Heart left ventricle (tissue), 16 donors: Measurements from ENCODE around the gene CTSH. TPM values are rescaled to one million over a fixed set of nuclear protein-coding genes. Genes with fewer than 3 reads are reported as not detected.

Experiments used
- ATAC-seq, 4 donors: fragments of 200-7000 bp; cut with Tn5 transposase; one replicate each; pipeline ENCODE4 v1.9.1; 2020 to 2022; ENCODE audit warnings: moderate library complexity in 4 of 4, mild to moderate bottlenecking in 3 of 4, moderate number of reproducible peaks in 1 of 4
- DNase-seq, 5 donors: peaks; one replicate each; pipeline ENCODE4 v3.0.0-alpha.2; 2020
- H3K27ac ChIP-seq, 12 donors: fragments of 200-600 bp; sonication (generic) in 4 of 12; one replicate each; pipeline versions ENCODE4 v1.5.0 to v1.8.0; 2016 to 2022; ENCODE audit warnings: mild to moderate bottlenecking in 2 of 12
- H3K27me3 ChIP-seq, 9 donors: fragments of 200-600 bp; sonication (generic) in 2 of 9; one replicate each; pipeline versions ENCODE4 v1.5.1 to v1.8.0; 2016 to 2022; ENCODE audit warnings: mild to moderate bottlenecking in 3 of 9
- H3K36me3 ChIP-seq, 9 donors: fragments of 200-600 bp; sonication (generic) in 2 of 9; one replicate each; pipeline versions ENCODE4 v1.5.0 to v1.8.0; 2018 to 2022; ENCODE audit warnings: mild to moderate bottlenecking in 2 of 9
- H3K4me1 ChIP-seq, 12 donors: fragments of 200-600 bp; sonication (generic) in 4 of 12; one replicate each; pipeline versions ENCODE4 v1.5.0 to v1.8.0; 2016 to 2022; ENCODE audit warnings: mild to moderate bottlenecking in 3 of 12
- H3K4me3 ChIP-seq, 12 donors: fragments of 200-600 bp; sonication (generic) in 4 of 12; one replicate each; pipeline versions ENCODE4 v1.5.0 to v1.8.0; 2017 to 2022; ENCODE audit warnings: mild to moderate bottlenecking in 9 of 12, moderate library complexity in 4 of 12
- H3K9me3 ChIP-seq, 12 donors: fragments of 200-600 bp; sonication (generic) in 4 of 12; one replicate each; pipeline versions ENCODE4 v1.5.0 to v1.8.0; 2016 to 2022; ENCODE audit warnings: mild to moderate bottlenecking in 1 of 12
- POLR2A ChIP-seq, 2 donors: fragments of 450-650 bp; IDR thresholded peaks; one replicate each; pipeline ENCODE4 v1.6.1; 2017; ENCODE audit warnings: antibody characterized with exemption in 2 of 2, mild to moderate bottlenecking in 2 of 2, moderate library complexity in 2 of 2
- WGBS, 4 donors: extraction: QIAGEN DNeasy Blood & Tissue Kit in 2 of 4; methylation state at CpG; one replicate each; pipeline versions ENCODE4 v1.1.5 to v1.1.7; 2013 to 2018; 5-methylcytosine and 5-hydroxymethylcytosine counted together
- intact Hi-C, 10 donors: fragments of 100-400 bp; cut with DNase I; formaldehyde crosslinking; loops; one replicate each; pipeline versions ENCODE4 v1.11.1 to v1.14.2; 2022
- polyA plus RNA-seq, 2 donors: library from polyadenylated mRNA; stranded (reverse); fragments of 200-250 nt; gene quantifications; one replicate each; pipeline ENCODE4 v1.2.3, GENCODE V29; 2013
- total RNA-seq, 9 donors: library from RNA; depleted of rRNA in 2 of 9; stranded (reverse); fragments of >200 nt in 2 of 9; fragmentation: NEBNext Ultra II Directional in 3 of 9; extraction: Animal tissue kit (Norgen Biotek cat#: 25700) in 3 of 9; gene quantifications; one replicate each; pipeline versions ENCODE4 v1.1.0 to v1.2.4, GENCODE V29; 2016 to 2023
- TF ChIP-seq, protein P1 (sequence below), 12 donors: fragments of 200-600 bp; sonication (generic) in 4 of 12; IDR thresholded peaks; one replicate each; pipeline versions ENCODE4 v1.5.0 to v1.8.0; 2018 to 2022; ENCODE audit warnings: antibody characterized with exemption in 12 of 12, mild to moderate bottlenecking in 5 of 12
- donor health status: ischemic (EF 13 %, LVEDD 7.1; RV severe dilation, severe dysfunction).
- donor health status: healthy with polysubstance abuse.
- donor health status: DM: no; HTN: yes; CAD: no.
- donor health status: DM: no; HTN: no; CAD: no.
- donor health status: ischemic (EF 25% LVEDD 6.9; RV normal size, moderate dysfunction).
- donor health status: ischemic (EF 25% LVEDD 5.7; RV mildly dilated, moderate dysfunction).
- donor health status: healthy.
- donor health status: DM: yes; HTN: yes; CAD: no.
- donor health status: ischemic (EF 35%, LVEDD 5.7; RV mildly dilated, moderate dysfunction).
- donor health status: nonischemic (EF 11% LVEDD 7.7; RV severe dilation, severe dysfunction).
- donor health status: DM: yes; HTN: yes; CAD: no.
- donor health status: PGD.
- donor health status: ischemic (EF 29% LVEDD 5.4; RV normal size, mild dysfunction).
- donor health status: nonischemic (EF 23%, LVEDD 6.1; RV moderate dilation, normal function).

The CTSH gene
- total and polyA plus RNA-seq, 11 donors: 27.8 to 165 (median 82.4) TPM

- no peak for ATAC-seq
- Histone ChIP-seq H3K36me3 (peaks cover 0 to 82% (median 62%) of the 10 kb centered on the region in 9 donors), H3K27ac (no peak overlapping the region), H3K4me1 (peaks cover 10 to 83% (median 65%) of the 10 kb centered on the region in 12 donors), H3K4me3 (no peak overlapping the region), H3K27me3 (no peaks in the 10 kb centered on the region), H3K9me3 (no peaks in the 10 kb centered on the region)
- intact Hi-C loops: no loop called here
- DNase-seq: no peak
- WGBS, 4 donors: 65 to 86% (median 74%) methylated on average over 1 of the region's 1 CpG
- no peak for TF ChIP-seq POLR2A (IDR thresholded peaks at IDR 0.05)
- TF ChIP-seq, protein P1, sequence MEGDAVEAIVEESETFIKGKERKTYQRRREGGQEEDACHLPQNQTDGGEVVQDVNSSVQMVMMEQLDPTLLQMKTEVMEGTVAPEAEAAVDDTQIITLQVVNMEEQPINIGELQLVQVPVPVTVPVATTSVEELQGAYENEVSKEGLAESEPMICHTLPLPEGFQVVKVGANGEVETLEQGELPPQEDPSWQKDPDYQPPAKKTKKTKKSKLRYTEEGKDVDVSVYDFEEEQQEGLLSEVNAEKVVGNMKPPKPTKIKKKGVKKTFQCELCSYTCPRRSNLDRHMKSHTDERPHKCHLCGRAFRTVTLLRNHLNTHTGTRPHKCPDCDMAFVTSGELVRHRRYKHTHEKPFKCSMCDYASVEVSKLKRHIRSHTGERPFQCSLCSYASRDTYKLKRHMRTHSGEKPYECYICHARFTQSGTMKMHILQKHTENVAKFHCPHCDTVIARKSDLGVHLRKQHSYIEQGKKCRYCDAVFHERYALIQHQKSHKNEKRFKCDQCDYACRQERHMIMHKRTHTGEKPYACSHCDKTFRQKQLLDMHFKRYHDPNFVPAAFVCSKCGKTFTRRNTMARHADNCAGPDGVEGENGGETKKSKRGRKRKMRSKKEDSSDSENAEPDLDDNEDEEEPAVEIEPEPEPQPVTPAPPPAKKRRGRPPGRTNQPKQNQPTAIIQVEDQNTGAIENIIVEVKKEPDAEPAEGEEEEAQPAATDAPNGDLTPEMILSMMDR (IDR thresholded peaks at IDR 0.05): no peak
Measured at GRCh38 chr15:78881681-78882080, 63.2 kb downstream of the CTSH start.

- intact Hi-C loops: no loop called here
- Histone ChIP-seq H3K4me1 (peaks cover 10 to 85% (median 71%) of the 10 kb centered on the region in 12 donors), H3K27ac (peak overlapping the region in 1 of 12 donors; percentile 13), H3K4me3 (no peak overlapping the region), H3K27me3 (no peaks in the 10 kb centered on the region), H3K36me3 (peaks cover 0 to 73% (median 53%) of the 10 kb centered on the region in 9 donors), H3K9me3 (no peaks in the 10 kb centered on the region)
- DNase-seq (no peak), ATAC-seq (no peak)
- 89 to 96% (median 91%) methylated on average over 1 of the region's 1 CpG for WGBS, 4 donors
- TF ChIP-seq, protein P1 (IDR thresholded peaks at IDR 0.05): no peak
- no peak for TF ChIP-seq POLR2A (IDR thresholded peaks at IDR 0.05)
Measured at GRCh38 chr15:78880813-78881212, 64.0 kb downstream of the CTSH start.

- H3K4me1 ChIP-seq: peaks cover 10 to 85% (median 75%) of the 10 kb centered on the region in 12 donors
- H3K36me3 ChIP-seq: peaks cover 0 to 67% (median 47%) of the 10 kb centered on the region in 9 donors
- H3K9me3 ChIP-seq: no peaks in the 10 kb centered on the region
- H3K4me3 ChIP-seq: no peak overlapping the region
- intact Hi-C loops: no loop called here
- DNase-seq (no peak), ATAC-seq (no peak)
- TF ChIP-seq POLR2A (IDR thresholded peaks at IDR 0.05): no peak
- TF ChIP-seq, protein P1 (IDR thresholded peaks at IDR 0.05): no peak
- H3K27me3 ChIP-seq: no peaks in the 10 kb centered on the region
- H3K27ac ChIP-seq: peak overlapping the region in 3 of 12 donors; percentile 7 to 23 (median 13)
Measured at GRCh38 chr15:78880242-78880533, 64.7 kb downstream of the CTSH start.

- ATAC-seq (no peak), DNase-seq (no peak)
- intact Hi-C loops: loop anchor here in 3 of 10 donors (10.0 kb wide), 3 partner anchors 55 to 125 kb away; no protein-coding TSS in a partner anchor
- peak overlapping the region in 5 of 12 donors; percentile 6 to 30 (median 13) for H3K27ac ChIP-seq
- peaks cover 10 to 89% (median 76%) of the 10 kb centered on the region in 12 donors for H3K4me1 ChIP-seq
- no peaks in the 10 kb centered on the region for H3K27me3 ChIP-seq
- H3K36me3 ChIP-seq: peaks cover 0 to 62% (median 44%) of the 10 kb centered on the region in 9 donors
- H3K4me3 ChIP-seq: no peak overlapping the region
- WGBS, 4 donors: 20 to 22% (median 21%) methylated on average over 6 of the region's 6 CpGs
- no peak for TF ChIP-seq POLR2A (IDR thresholded peaks at IDR 0.05)
- TF ChIP-seq, protein P1 (IDR thresholded peaks at IDR 0.05): no peak
- no peaks in the 10 kb centered on the region for H3K9me3 ChIP-seq
Measured at GRCh38 chr15:78879517-78880241, 65.2 kb downstream of the CTSH start.
